Epithelial cell of esophagus (primary cell): ENCODE results near the gene PRKCB.
"Not testable (repeated sequence)": the region's sequence is repeated elsewhere in the genome, so short reads cannot be mapped to it uniquely, and the experiment has no call there.

Experiments used
- DNase-seq: peaks from one replicate; pipeline ENCODE4 v3.0.0; 2010; ENCODE audit warnings: low read depth
- H3K4me3 ChIP-seq: 2 replicates; pipeline ENCODE4 v1.5.1; 2011; ENCODE audit warnings: mild to moderate bottlenecking, low read length, control low read depth
- CTCF ChIP-seq: IDR thresholded peaks from 2 replicates; pipeline ENCODE4 v1.5.1; 2011; ENCODE audit warnings: low read depth, mild to moderate bottlenecking, low read length, control low read depth, inconsistent platforms; ENCODE audit not compliant: insufficient read depth; ENCODE audit errors: missing control alignments

Gene PRKCB

GRCh38 chr16:23924128-23924527 lies 88.3 kb downstream of the PRKCB start:
- no peak for TF ChIP-seq CTCF
- H3K4me3 ChIP-seq, result no peak overlapping the region
- DNase-seq, result no peak

GRCh38 chr16:23927796-23928195 lies 92.0 kb downstream of the PRKCB start:
- no peak for DNase-seq
- TF ChIP-seq CTCF, result no peak
- no peak overlapping the region for H3K4me3 ChIP-seq

GRCh38 chr16:23929237-23929636 lies 93.5 kb downstream of the PRKCB start:
- DNase-seq, result no peak
- no peak for TF ChIP-seq CTCF
- H3K4me3 ChIP-seq, result no peak overlapping the region

GRCh38 chr16:23929856-23930255 lies 94.1 kb downstream of the PRKCB start:
- no peak overlapping the region for H3K4me3 ChIP-seq
- no peak for DNase-seq
- TF ChIP-seq CTCF, result no peak

- no peak for TF ChIP-seq CTCF
- no peak for DNase-seq
- no peak overlapping the region for H3K4me3 ChIP-seq
Observed at GRCh38 chr16:23930791-23931190, 95.0 kb downstream of the PRKCB start.

- no peak for DNase-seq
- H3K4me3 ChIP-seq, result no peak overlapping the region
- no peak for TF ChIP-seq CTCF
Observed at GRCh38 chr16:23931199-23931598, 95.4 kb downstream of the PRKCB start.

GRCh38 chr16:23933650-23934049 lies 97.9 kb downstream of the PRKCB start:
- DNase-seq, H3K4me3 ChIP-seq: not testable (repeated sequence)

GRCh38 chr16:23934610-23935236 lies 98.9 kb downstream of the PRKCB start:
- H3K4me3 ChIP-seq, result no peak overlapping the region
- DNase-seq, result no peak
- TF ChIP-seq CTCF, result no peak
